ENCODE data around the gene EHMT1.

Gene EHMT1

DNA sequence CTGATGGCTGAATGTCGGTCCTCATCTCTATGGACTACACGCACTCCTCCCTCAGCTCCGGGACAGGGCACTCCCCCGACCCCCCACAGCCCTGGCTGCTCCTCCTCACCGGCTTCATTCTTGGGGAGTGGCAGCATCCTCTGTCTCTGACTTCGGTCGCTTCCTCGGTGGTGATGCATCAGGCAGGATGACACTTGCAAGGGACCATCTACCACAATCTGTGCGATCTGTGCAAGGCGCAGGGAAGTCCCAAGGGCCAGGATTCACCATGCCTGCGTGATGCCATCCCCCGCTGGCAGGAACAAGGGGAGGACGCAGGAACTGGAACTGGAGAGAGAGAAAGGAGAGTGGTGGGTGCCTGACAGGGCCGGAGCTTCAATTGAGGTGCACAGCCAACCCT is 256.5 kb downstream of the EHMT1 start:
- Histone ChIP-seq H2BK15ac (ENCODE audit: low read depth, poor library complexity, severe bottlenecking) (no peak overlapping the region), H3K79me1 (replicated peaks; ENCODE audit: low read length, poor library complexity, severe bottlenecking) (no peaks in the 10 kb centered on the region), H3K23ac (ENCODE audit: low read length in 2 of 2) (no peak overlapping the region), H3K4me2 (ENCODE audit: low read length, poor library complexity, severe bottlenecking) (no peak overlapping the region), H2BK120ac (ENCODE audit: low read depth, low read length) (no peak overlapping the region), H3K4ac (ENCODE audit: low read depth in 1 of 2, low read length in 2 of 2) (no peak overlapping the region), H4K91ac (ENCODE audit: low read length) (no peak overlapping the region), H3K4me3 (ENCODE audit: insufficient read depth in 1 of 2, low read depth in 1 of 2, low read length in 2 of 2) (no peak overlapping the region), H3K36me3 (ENCODE audit: control insufficient read depth in 1 of 2, insufficient read depth in 2 of 2, low read depth in 1 of 2, low read length in 2 of 2) (no peaks in the 10 kb centered on the region), H3K14ac (ENCODE audit: low read length in 2 of 2) (no peak overlapping the region), H3K27me3 (ENCODE audit: control insufficient read depth in 1 of 2, insufficient read depth in 1 of 2, low read length in 2 of 2) (peaks cover 20 to 40% of the 10 kb centered on the region in 2 experiments), H3K9me3 (ENCODE audit: control insufficient read depth, low read length) (peaks cover 3% of the 10 kb centered on the region), H3K27ac (ENCODE audit: low read length, poor library complexity, severe bottlenecking) (no peak overlapping the region), H3K18ac (ENCODE audit: low read depth in 1 of 2, low read length in 2 of 2) (no peak overlapping the region), H2AFZ (ENCODE audit: low read depth, low read length) (no peak overlapping the region), H2BK5ac (ENCODE audit: low read depth, low read length, poor library complexity, severe bottlenecking) (no peak overlapping the region), H2AK5ac (ENCODE audit: low read length, severe bottlenecking) (no peak overlapping the region), H2BK12ac (ENCODE audit: low read length in 2 of 2) (no peak overlapping the region), H3K4me1 (ENCODE audit: control insufficient read depth, insufficient read depth, low read depth, low read length) (peaks cover 9% of the 10 kb centered on the region), H4K8ac (ENCODE audit: low read length) (no peak overlapping the region), H3K9ac (ENCODE audit: low read length) (no peak overlapping the region)
- no peak for DNase-seq
- WGBS, result 84% methylated on average over 14 of the region's 14 CpGs

GRCh38 chr9:137875846-137876245 is 257.0 kb downstream of the EHMT1 start:
- Histone ChIP-seq H2BK120ac (ENCODE audit: low read depth, low read length) (no peak overlapping the region), H2BK15ac (ENCODE audit: low read depth, poor library complexity, severe bottlenecking) (no peak overlapping the region), H3K36me3 (ENCODE audit: control insufficient read depth in 1 of 2, insufficient read depth in 2 of 2, low read depth in 1 of 2, low read length in 2 of 2) (no peaks in the 10 kb centered on the region), H3K18ac (ENCODE audit: low read depth in 1 of 2, low read length in 2 of 2) (no peak overlapping the region), H3K79me1 (replicated peaks; ENCODE audit: low read length, poor library complexity, severe bottlenecking) (no peaks in the 10 kb centered on the region), H2AFZ (ENCODE audit: low read depth, low read length) (no peak overlapping the region), H4K8ac (ENCODE audit: low read length) (no peak overlapping the region), H2AK5ac (ENCODE audit: low read length, severe bottlenecking) (no peak overlapping the region), H2BK5ac (ENCODE audit: low read depth, low read length, poor library complexity, severe bottlenecking) (no peak overlapping the region), H2BK12ac (ENCODE audit: low read length in 2 of 2) (no peak overlapping the region), H3K4me1 (ENCODE audit: control insufficient read depth, insufficient read depth, low read depth, low read length) (peaks cover 10% of the 10 kb centered on the region), H3K27ac (ENCODE audit: low read length, poor library complexity, severe bottlenecking) (no peak overlapping the region), H3K27me3 (ENCODE audit: control insufficient read depth in 1 of 2, insufficient read depth in 1 of 2, low read length in 2 of 2) (peaks cover 20 to 40% of the 10 kb centered on the region in 2 experiments), H3K4ac (ENCODE audit: low read depth in 1 of 2, low read length in 2 of 2) (no peak overlapping the region), H3K4me3 (ENCODE audit: insufficient read depth in 1 of 2, low read depth in 1 of 2, low read length in 2 of 2) (no peak overlapping the region), H4K91ac (ENCODE audit: low read length) (no peak overlapping the region), H3K9ac (ENCODE audit: low read length) (no peak overlapping the region), H3K4me2 (ENCODE audit: low read length, poor library complexity, severe bottlenecking) (no peak overlapping the region), H3K23ac (ENCODE audit: low read length in 2 of 2) (no peak overlapping the region), H3K14ac (ENCODE audit: low read length in 2 of 2) (no peak overlapping the region), H3K9me3 (ENCODE audit: control insufficient read depth, low read length) (peaks cover 3% of the 10 kb centered on the region)
- DNase-seq, result no peak
- WGBS, result 91% methylated on average over 10 of the region's 10 CpGs

- DNase-seq, result no peak
- Histone ChIP-seq H2BK120ac (ENCODE audit: low read depth, low read length) (no peak overlapping the region), H4K8ac (ENCODE audit: low read length) (no peak overlapping the region), H3K9me3 (ENCODE audit: control insufficient read depth, low read length) (peaks cover 3% of the 10 kb centered on the region), H2BK15ac (ENCODE audit: low read depth, poor library complexity, severe bottlenecking) (no peak overlapping the region), H3K14ac (ENCODE audit: low read length in 2 of 2) (no peak overlapping the region), H3K79me1 (replicated peaks; ENCODE audit: low read length, poor library complexity, severe bottlenecking) (no peaks in the 10 kb centered on the region), H3K27me3 (ENCODE audit: control insufficient read depth in 1 of 2, insufficient read depth in 1 of 2, low read length in 2 of 2) (peaks cover 20 to 42% of the 10 kb centered on the region in 2 experiments), H2BK12ac (ENCODE audit: low read length in 2 of 2) (no peak overlapping the region), H3K9ac (ENCODE audit: low read length) (no peak overlapping the region), H4K91ac (ENCODE audit: low read length) (no peak overlapping the region), H3K4ac (ENCODE audit: low read depth in 1 of 2, low read length in 2 of 2) (no peak overlapping the region), H3K4me3 (ENCODE audit: insufficient read depth in 1 of 2, low read depth in 1 of 2, low read length in 2 of 2) (no peak overlapping the region), H2AFZ (ENCODE audit: low read depth, low read length) (no peak overlapping the region), H2AK5ac (ENCODE audit: low read length, severe bottlenecking) (no peak overlapping the region), H3K23ac (ENCODE audit: low read length in 2 of 2) (no peak overlapping the region), H3K4me2 (ENCODE audit: low read length, poor library complexity, severe bottlenecking) (no peak overlapping the region), H3K18ac (ENCODE audit: low read depth in 1 of 2, low read length in 2 of 2) (no peak overlapping the region), H3K4me1 (ENCODE audit: control insufficient read depth, insufficient read depth, low read depth, low read length) (peaks cover 10% of the 10 kb centered on the region), H3K36me3 (ENCODE audit: control insufficient read depth in 1 of 2, insufficient read depth in 2 of 2, low read depth in 1 of 2, low read length in 2 of 2) (no peaks in the 10 kb centered on the region), H3K27ac (ENCODE audit: low read length, poor library complexity, severe bottlenecking) (no peak overlapping the region), H2BK5ac (ENCODE audit: low read depth, low read length, poor library complexity, severe bottlenecking) (no peak overlapping the region)
- WGBS, result 85% methylated on average over 8 of the region's 8 CpGs
These were observed 257.5 kb downstream of the EHMT1 start for GRCh38 chr9:137876269-137876668.

GRCh38 chr9:137876781-137877386 is 258.1 kb downstream of the EHMT1 start:
- Histone ChIP-seq H4K8ac (ENCODE audit: low read length) (no peak overlapping the region), H3K4me2 (ENCODE audit: low read length, poor library complexity, severe bottlenecking) (no peak overlapping the region), H3K36me3 (ENCODE audit: control insufficient read depth in 1 of 2, insufficient read depth in 2 of 2, low read depth in 1 of 2, low read length in 2 of 2) (no peaks in the 10 kb centered on the region), H3K79me1 (replicated peaks; ENCODE audit: low read length, poor library complexity, severe bottlenecking) (no peaks in the 10 kb centered on the region), H3K18ac (ENCODE audit: low read depth in 1 of 2, low read length in 2 of 2) (no peak overlapping the region), H3K9ac (ENCODE audit: low read length) (no peak overlapping the region), H2BK15ac (ENCODE audit: low read depth, poor library complexity, severe bottlenecking) (no peak overlapping the region), H3K27ac (ENCODE audit: low read length, poor library complexity, severe bottlenecking) (no peak overlapping the region), H4K91ac (ENCODE audit: low read length) (no peak overlapping the region), H2BK5ac (ENCODE audit: low read depth, low read length, poor library complexity, severe bottlenecking) (no peak overlapping the region), H2AFZ (ENCODE audit: low read depth, low read length) (no peak overlapping the region), H3K14ac (ENCODE audit: low read length in 2 of 2) (no peak overlapping the region), H2AK5ac (ENCODE audit: low read length, severe bottlenecking) (no peak overlapping the region), H2BK12ac (ENCODE audit: low read length in 2 of 2) (no peak overlapping the region), H3K23ac (ENCODE audit: low read length in 2 of 2) (no peak overlapping the region), H2BK120ac (ENCODE audit: low read depth, low read length) (no peak overlapping the region), H3K4me1 (ENCODE audit: control insufficient read depth, insufficient read depth, low read depth, low read length) (peaks cover 10% of the 10 kb centered on the region), H3K27me3 (ENCODE audit: control insufficient read depth in 1 of 2, insufficient read depth in 1 of 2, low read length in 2 of 2) (peaks cover 20 to 43% of the 10 kb centered on the region in 2 experiments), H3K4ac (ENCODE audit: low read depth in 1 of 2, low read length in 2 of 2) (no peak overlapping the region), H3K4me3 (ENCODE audit: insufficient read depth in 1 of 2, low read depth in 1 of 2, low read length in 2 of 2) (no peak overlapping the region), H3K9me3 (ENCODE audit: control insufficient read depth, low read length) (peaks cover 3% of the 10 kb centered on the region)
- no peak for DNase-seq
- 78% methylated on average over 47 of the region's 47 CpGs for WGBS
